Spleen (tissue), 11 donors: ENCODE results near the gene PODNL1. TPM values are rescaled to one million over a fixed set of nuclear protein-coding genes. Genes with fewer than 3 reads are reported as not detected.

Experiments used
- DNase-seq: peaks from one replicate; pipeline ENCODE4 v3.0.0-alpha.2; 2020
- H3K27ac ChIP-seq, 8 donors: fragments of 200-600 bp; sonication (generic) in 7 of 8; 1 replicate in 4 of 8; 2 replicates in 4 of 8; pipeline versions ENCODE4 v1.5.0 to v1.8.0; 2016 to 2021; ENCODE audit warnings: inconsistent platforms in 4 of 8, mild to moderate bottlenecking in 4 of 8, moderate library complexity in 1 of 8
- H3K27me3 ChIP-seq, 7 donors: fragments of 200-600 bp; sonication (generic) in 6 of 7; replicated peaks in 1 of 7; 1 replicate in 4 of 7; 2 replicates in 3 of 7; pipeline versions ENCODE4 v1.5.0 to v1.8.0; 2016 to 2021; ENCODE audit warnings: inconsistent platforms in 3 of 7, mild to moderate bottlenecking in 1 of 7
- H3K36me3 ChIP-seq, 6 donors: fragments of 200-600 bp; sonication (generic) in 5 of 6; 1 replicate in 4 of 6; 2 replicates in 2 of 6; pipeline versions ENCODE4 v1.5.0 to v1.8.0; 2016 to 2021; ENCODE audit warnings: inconsistent platforms in 2 of 6
- H3K4me1 ChIP-seq, 6 donors: fragments of 200-600 bp; sonication (generic) in 5 of 6; 1 replicate in 3 of 6; 2 replicates in 3 of 6; pipeline versions ENCODE4 v1.5.0 to v1.8.0; 2016 to 2021; ENCODE audit warnings: inconsistent platforms in 3 of 6
- H3K4me3 ChIP-seq, 8 donors: fragments of 200-600 bp; sonication (generic) in 7 of 8; 1 replicate in 4 of 8; 2 replicates in 4 of 8; pipeline versions ENCODE4 v1.5.0 to v1.8.0; 2016 to 2021; ENCODE audit warnings: inconsistent platforms in 4 of 8, mild to moderate bottlenecking in 4 of 8, moderate library complexity in 2 of 8
- H3K9me3 ChIP-seq, 8 donors: fragments of 200-600 bp; sonication (generic) in 7 of 8; 1 replicate in 4 of 8; 2 replicates in 4 of 8; pipeline versions ENCODE4 v1.5.0 to v1.8.0; 2016 to 2021; ENCODE audit warnings: inconsistent platforms in 4 of 8
- CTCF ChIP-seq, 11 experiments: fragments of 200-600 bp in 7 of 11; fragments of 450-650 bp in 4 of 11; sonication (generic) in 4 of 11; IDR thresholded peaks in 8 of 11; conservative IDR thresholded peaks in 3 of 11; 1 replicate in 7 of 11; 2 replicates in 4 of 11; pipeline versions ENCODE4 v1.4.0 to v1.8.0; 2016 to 2021; ENCODE audit warnings: antibody characterized with exemption in 11 of 11, inconsistent platforms in 4 of 11, mild to moderate bottlenecking in 1 of 11
- POLR2A ChIP-seq, 3 donors: fragments of 450-650 bp; IDR thresholded peaks; one replicate each; pipeline ENCODE4 v1.5.1; 2017; ENCODE audit warnings: antibody characterized with exemption in 3 of 3, mild to moderate bottlenecking in 1 of 3
- POLR2AphosphoS5 ChIP-seq, 3 donors: sonication (generic); formaldehyde crosslinking; IDR thresholded peaks; one replicate each; pipeline ENCODE4 v1.5.1; 2017; ENCODE audit warnings: antibody characterized with exemption in 3 of 3
- WGBS, 5 donors: extraction: QIAGEN DNeasy Blood & Tissue Kit in 3 of 5; methylation state at CpG; one replicate each; pipeline versions ENCODE4 v1.1.5 to v1.1.7; 2013 to 2018; 5-methylcytosine and 5-hydroxymethylcytosine counted together
- intact Hi-C: fragments of 100-400 bp; cut with DNase I; formaldehyde crosslinking; loops from one replicate; pipeline ENCODE4 v1.15.0; 2023; ENCODE audit warnings: low total_unique reads
- polyA plus RNA-seq, 3 donors: library from polyadenylated mRNA; stranded (reverse); fragments of 200-250 nt; gene quantifications; one replicate each; pipeline ENCODE4 v1.2.1, GENCODE V29; 2013
- total RNA-seq, 7 donors: library from RNA; depleted of rRNA in 3 of 7; stranded (reverse); fragments of >200 nt in 3 of 7; fragmentation: NEBNext Ultra II Directional in 4 of 7; extraction: Animal tissue kit (Norgen Biotek cat#: 25700) in 4 of 7; gene quantifications; one replicate each; pipeline versions ENCODE4 v1.1.0 to v1.2.1, GENCODE V29; 2016 to 2021
- donor health status: healthy with polysubstance abuse.
- donor health status: DM: no; HTN: no; CAD: no; lungs with moderate emphysema.
- donor health status: DM: no; HTN: no; CAD: no.
- donor health status: Bipolar disorder and iron deficiency.
- donor health status: healthy.
- donor health status: DM: no; HTN: no; CAD: no.
- donor health status: DM: yes; HTN: yes; CAD: no.

The PODNL1 gene
- total and polyA plus RNA-seq, 10 donors, result 0.19 to 3.0 (median 0.54) TPM; not detected in 1

GRCh38 chr19:13985771-13986347 is 47.6 kb upstream of the PODNL1 start:
- H3K4me1 ChIP-seq, result peaks cover 28 to 98% (median 72%) of the 10 kb centered on the region in 6 donors
- peak overlapping the region in 3 of 8 donors; percentile 12 to 56 (median 15) for H3K4me3 ChIP-seq
- intact Hi-C loops, result no loop called here
- H3K27me3 ChIP-seq, result no peaks in the 10 kb centered on the region
- no peaks in the 10 kb centered on the region for H3K9me3 ChIP-seq
- peak overlapping the region; percentile 83 to 97 (median 94) for H3K27ac ChIP-seq
- WGBS, 5 donors, result 41 to 71% (median 52%) methylated on average over 6 to 10 of the region's 10 CpGs
- H3K36me3 ChIP-seq, result peaks cover 0 to 57% (median 7%) of the 10 kb centered on the region in 6 donors
- no peak for DNase-seq
- TF ChIP-seq POLR2AphosphoS5 (IDR thresholded peaks at IDR 0.05) (no peak), CTCF (IDR thresholded peaks at IDR 0.05 in 8 of 11, conservative IDR thresholded peaks at IDR 0.05 in 3 of 11) (no peak), POLR2A (IDR thresholded peaks at IDR 0.05) (no peak)

- peaks cover 28 to 100% (median 72%) of the 10 kb centered on the region in 6 donors for H3K4me1 ChIP-seq
- DNase-seq, result no peak
- 68 to 78% (median 71%) methylated on average over 20 to 25 of the region's 25 CpGs for WGBS, 5 donors
- H3K36me3 ChIP-seq, result peaks cover 0 to 57% (median 6%) of the 10 kb centered on the region in 6 donors
- TF ChIP-seq CTCF (IDR thresholded peaks at IDR 0.05 in 8 of 11, conservative IDR thresholded peaks at IDR 0.05 in 3 of 11), result no peak
- TF ChIP-seq POLR2AphosphoS5 (IDR thresholded peaks at IDR 0.05), result peak in 2 of 3 donors; percentile 18 to 52
- intact Hi-C loops, result no loop called here
- H3K27ac ChIP-seq, result peak overlapping the region; percentile 83 to 97 (median 94)
- no peaks in the 10 kb centered on the region for H3K9me3 ChIP-seq
- no peaks in the 10 kb centered on the region for H3K27me3 ChIP-seq
- H3K4me3 ChIP-seq, result no peak overlapping the region
These were observed 46.9 kb upstream of the PODNL1 start for GRCh38 chr19:13984875-13985741.

- Histone ChIP-seq H3K4me3 (no peak overlapping the region), H3K36me3 (peaks cover 0 to 50% (median 6%) of the 10 kb centered on the region in 6 donors), H3K27ac (peak overlapping the region in 4 of 8 donors; percentile 94 to 97 (median 96)), H3K4me1 (peaks cover 31 to 100% (median 80%) of the 10 kb centered on the region in 6 donors), H3K27me3 (no peaks in the 10 kb centered on the region), H3K9me3 (no peaks in the 10 kb centered on the region)
- WGBS, 5 donors, result 84 to 100% (median 85%) methylated on average over 3 to 15 of the region's 15 CpGs
- DNase-seq, result no peak
- TF ChIP-seq POLR2AphosphoS5 (IDR thresholded peaks at IDR 0.05), result no peak
- no peak for TF ChIP-seq POLR2A (IDR thresholded peaks at IDR 0.05)
- no peak for TF ChIP-seq CTCF (IDR thresholded peaks at IDR 0.05 in 8 of 11, conservative IDR thresholded peaks at IDR 0.05 in 3 of 11)
- intact Hi-C loops, result no loop called here
These were observed 46.0 kb upstream of the PODNL1 start for GRCh38 chr19:13984186-13984585.
